ENCODE results near the gene FICD. TPM values are rescaled to one million over a fixed set of nuclear protein-coding genes. Genes with fewer than 3 reads are reported as not detected.
"Not testable (repeated sequence)": the region's sequence is repeated elsewhere in the genome, so short reads cannot be mapped to it uniquely, and the experiment has no call there.

FICD gene
- polyA plus RNA-seq, 6 donors from 2014 or later: 1.6 to 4.9 (median 3.1) TPM

GRCh38 chr12:108527166-108527496 lies 12.1 kb downstream of the FICD start:
- Mint-ChIP-seq H3K9me3 (no peaks in the 10 kb centered on the region), H3K4me3 (peak overlapping the region in 1 of 8 donors; percentile 71), H3K27ac (peak overlapping the region in 1 of 6 donors; percentile 23), H3K27me3 (no peaks in the 10 kb centered on the region), H3K4me1 (peaks cover 0 to 8% (median 3%) of the 10 kb centered on the region in 3 donors), H3K36me3 (peaks cover 8 to 11% of the 10 kb centered on the region in 2 donors)
- ATAC-seq (ENCODE audit: low read depth in 2 of 2): no peak
- DNase-seq: no peak

GRCh38 chr12:108530161-108530560 lies 15.1 kb downstream of the FICD start:
- ATAC-seq (ENCODE audit: low read depth in 2 of 2) (no peak), DNase-seq (no peak)
- Mint-ChIP-seq H3K9me3 (no peaks in the 10 kb centered on the region), H3K27me3 (no peaks in the 10 kb centered on the region), H3K4me3 (no peak overlapping the region), H3K4me1 (peaks cover 0 to 8% (median 3%) of the 10 kb centered on the region in 3 donors), H3K36me3 (peaks cover 8 to 9% of the 10 kb centered on the region in 2 donors), H3K27ac (peak overlapping the region in 1 of 6 donors; percentile 47)

GRCh38 chr12:108531929-108532848 lies 17.1 kb downstream of the FICD start:
- ATAC-seq (ENCODE audit: low read depth in 2 of 2) (no peak), DNase-seq (no peak)
- Mint-ChIP-seq H3K36me3 (peaks cover 17 to 23% of the 10 kb centered on the region in 2 donors), H3K27ac (peak overlapping the region in 1 of 6 donors; percentile 47), H3K4me1 (peaks cover 0 to 3% (median 3%) of the 10 kb centered on the region in 3 donors), H3K27me3 (no peaks in the 10 kb centered on the region), H3K9me3 (no peaks in the 10 kb centered on the region), H3K4me3 (no peak overlapping the region)

GRCh38 chr12:108538146-108538545 lies 23.1 kb downstream of the FICD start:
- ATAC-seq (ENCODE audit: low read depth in 2 of 2) (no peak), DNase-seq (no peak)
- Mint-ChIP-seq H3K27ac (peak overlapping the region in 2 of 6 donors; percentile 45 to 96), H3K9me3 (no peaks in the 10 kb centered on the region), H3K4me3 (no peak overlapping the region), H3K4me1 (peaks cover 8 to 13% (median 9%) of the 10 kb centered on the region in 3 donors), H3K36me3 (peaks cover 29 to 31% of the 10 kb centered on the region in 2 donors), H3K27me3 (no peaks in the 10 kb centered on the region)

- ATAC-seq (ENCODE audit: low read depth in 2 of 2) (no peak), DNase-seq (no peak)
- no peaks in the 10 kb centered on the region for H3K9me3 Mint-ChIP-seq
- peaks cover 9 to 13% (median 9%) of the 10 kb centered on the region in 3 donors for H3K4me1 Mint-ChIP-seq
- peak overlapping the region in 2 of 6 donors; percentile 45 to 51 for H3K27ac Mint-ChIP-seq
- no peak overlapping the region for H3K4me3 Mint-ChIP-seq
- H3K36me3 Mint-ChIP-seq: peaks cover 31 to 35% of the 10 kb centered on the region in 2 donors
- H3K27me3 Mint-ChIP-seq: no peaks in the 10 kb centered on the region
Observed at GRCh38 chr12:108538616-108539195, 23.6 kb downstream of the FICD start.

GRCh38 chr12:108542320-108542719 lies 27.2 kb downstream of the FICD start:
- Mint-ChIP-seq H3K27me3 (no peaks in the 10 kb centered on the region), H3K36me3 (peaks cover 20 to 33% of the 10 kb centered on the region in 2 donors), H3K27ac (no peak overlapping the region), H3K4me1 (peaks cover 9 to 15% (median 12%) of the 10 kb centered on the region in 3 donors), H3K9me3 (no peaks in the 10 kb centered on the region), H3K4me3 (no peak overlapping the region)
- no peak for DNase-seq
- no peak for ATAC-seq (ENCODE audit: low read depth in 2 of 2)

GRCh38 chr12:108543652-108544051 lies 28.6 kb downstream of the FICD start:
- no peak for DNase-seq
- Mint-ChIP-seq H3K36me3 (peaks cover 21 to 32% of the 10 kb centered on the region in 2 donors), H3K27me3 (no peaks in the 10 kb centered on the region), H3K4me1 (peaks cover 9 to 19% (median 12%) of the 10 kb centered on the region in 3 donors), H3K9me3 (no peaks in the 10 kb centered on the region), H3K27ac (peak overlapping the region in 1 of 6 donors; percentile 54), H3K4me3 (no peak overlapping the region)
- no peak for ATAC-seq (ENCODE audit: low read depth in 2 of 2)

- Mint-ChIP-seq H3K27me3 (no peaks in the 10 kb centered on the region), H3K27ac (no peak overlapping the region), H3K36me3 (peaks cover 17 to 24% of the 10 kb centered on the region in 2 donors), H3K4me3 (no peak overlapping the region), H3K4me1 (peaks cover 22 to 37% (median 28%) of the 10 kb centered on the region in 3 donors), H3K9me3 (no peaks in the 10 kb centered on the region)
- ATAC-seq (ENCODE audit: low read depth in 2 of 2) (no peak), DNase-seq (no peak)
Observed at GRCh38 chr12:108547686-108548085, 32.6 kb downstream of the FICD start.

GRCh38 chr12:108548954-108549521 lies 34.0 kb downstream of the FICD start:
- H3K27me3 Mint-ChIP-seq: no peaks in the 10 kb centered on the region

GRCh38 chr12:108551535-108551934 lies 36.5 kb downstream of the FICD start:
- Mint-ChIP-seq H3K27me3 (no peaks in the 10 kb centered on the region), H3K36me3 (peaks cover 9 to 10% of the 10 kb centered on the region in 2 donors), H3K27ac (peak overlapping the region in 3 of 6 donors; percentile 35 to 69 (median 60)), H3K9me3 (no peaks in the 10 kb centered on the region), H3K4me3 (peak overlapping the region in 3 of 8 donors; percentile 7 to 45 (median 7)), H3K4me1 (peaks cover 36 to 65% (median 53%) of the 10 kb centered on the region in 3 donors)
- DNase-seq (no peak), ATAC-seq (ENCODE audit: low read depth in 2 of 2) (no peak)

More at GRCh38 chr12:108548954-108549521, 34.0 kb downstream of the FICD start:
- Mint-ChIP-seq H3K36me3 (peaks cover 12 to 17% of the 10 kb centered on the region in 2 donors), H3K4me3 (no peak overlapping the region), H3K4me1 (peaks cover 28 to 48% (median 41%) of the 10 kb centered on the region in 3 donors), H3K27ac (no peak overlapping the region), H3K9me3 (no peaks in the 10 kb centered on the region)
- DNase-seq (no peak), ATAC-seq (ENCODE audit: low read depth in 2 of 2) (no peak)

- no peak overlapping the region for H3K4me3 Mint-ChIP-seq
- DNase-seq (no peak), ATAC-seq (ENCODE audit: low read depth in 2 of 2) (no peak)
- no peaks in the 10 kb centered on the region for H3K9me3 Mint-ChIP-seq
- H3K27me3 Mint-ChIP-seq: no peaks in the 10 kb centered on the region
- peak overlapping the region in 3 of 6 donors; percentile 9 to 50 (median 38) for H3K27ac Mint-ChIP-seq
- no peaks in the 10 kb centered on the region for H3K36me3 Mint-ChIP-seq
- H3K4me1 Mint-ChIP-seq: peaks cover 49 to 80% (median 63%) of the 10 kb centered on the region in 3 donors
Observed at GRCh38 chr12:108553799-108554198, 38.7 kb downstream of the FICD start.

GRCh38 chr12:108555383-108555782 lies 40.3 kb downstream of the FICD start:
- not testable (repeated sequence) for ATAC-seq (ENCODE audit: low read depth in 2 of 2); H3K4me3 Mint-ChIP-seq; H3K9me3 Mint-ChIP-seq; H3K36me3 Mint-ChIP-seq; DNase-seq; H3K27me3 Mint-ChIP-seq
- Mint-ChIP-seq H3K4me1 (peaks cover 58 to 79% (median 67%) of the 10 kb centered on the region in 3 donors), H3K27ac (peak overlapping the region in 1 of 6 donors; percentile 34)

GRCh38 chr12:108559007-108559655 lies 44.1 kb downstream of the FICD start:
- no peak for ATAC-seq (ENCODE audit: low read depth in 2 of 2)
- H3K36me3 Mint-ChIP-seq: peaks cover 3 to 7% of the 10 kb centered on the region in 2 donors

More at GRCh38 chr12:108559007-108559655, 44.1 kb downstream of the FICD start:
- Mint-ChIP-seq H3K27me3 (no peaks in the 10 kb centered on the region), H3K27ac (peak overlapping the region in 3 of 6 donors; percentile 7 to 98 (median 72)), H3K4me3 (peak overlapping the region; percentile 29 to 100 (median 100)), H3K4me1 (peaks cover 38 to 73% (median 51%) of the 10 kb centered on the region in 3 donors), H3K9me3 (no peaks in the 10 kb centered on the region)
- DNase-seq: no peak
